ENCODE results near the gene FLYWCH1. TPM values are rescaled to one million over a fixed set of nuclear protein-coding genes. Genes with fewer than 3 reads are reported as not detected.

Gene FLYWCH1
- total RNA-seq, 4 donors from 2014 or later: 33.8 to 61.6 (median 46.8) TPM

- Histone ChIP-seq H3K27me3 (no peaks in the 10 kb centered on the region), H3K27ac (replicated peaks in 1 of 4) (peak overlapping the region; percentile 94 to 99 (median 98)), H3K4me1 (peaks cover 8 to 20% (median 17%) of the 10 kb centered on the region in 4 donors), H3K36me3 (peaks cover 0 to 9% (median 0%) of the 10 kb centered on the region in 4 donors), H3K9me3 (no peaks in the 10 kb centered on the region), H3K4me3 (peak overlapping the region; percentile 75 to 98 (median 92))
- no peak for TF ChIP-seq POLR2AphosphoS5 (IDR thresholded peaks at IDR 0.05)
- TF ChIP-seq EP300 (IDR thresholded peaks at IDR 0.05): no peak
- TF ChIP-seq POLR2A (IDR thresholded peaks at IDR 0.05; ENCODE audit: low read depth): no peak
- TF ChIP-seq CTCF (IDR thresholded peaks at IDR 0.05): no peak
- DNase-seq (ENCODE audit: extremely low spot score): no peak
- WGBS: 73% methylated on average over 18 of the region's 18 CpGs
- intact Hi-C loops (cut with DNase I): no loop called here
These were observed 27.7 kb upstream of the FLYWCH1 start for GRCh38 chr16:2884041-2884451.

- WGBS: 91% methylated on average over 31 of the region's 31 CpGs
- Histone ChIP-seq H3K4me3 (no peak overlapping the region), H3K27ac (replicated peaks in 1 of 4) (no peak overlapping the region), H3K9me3 (no peaks in the 10 kb centered on the region), H3K36me3 (peaks cover 7 to 44% (median 30%) of the 10 kb centered on the region in 4 donors), H3K4me1 (peaks cover 0 to 16% (median 10%) of the 10 kb centered on the region in 4 donors), H3K27me3 (no peaks in the 10 kb centered on the region)
- intact Hi-C loops (cut with DNase I): no loop called here
- TF ChIP-seq POLR2A (IDR thresholded peaks at IDR 0.05; ENCODE audit: low read depth) (no peak), EP300 (IDR thresholded peaks at IDR 0.05) (no peak), POLR2AphosphoS5 (IDR thresholded peaks at IDR 0.05) (no peak), CTCF (IDR thresholded peaks at IDR 0.05) (no peak)
- no peak for DNase-seq (ENCODE audit: extremely low spot score)
These were observed 17.5 kb upstream of the FLYWCH1 start for GRCh38 chr16:2894231-2894630.

- Histone ChIP-seq H3K27me3 (no peaks in the 10 kb centered on the region), H3K4me3 (no peak overlapping the region), H3K27ac (replicated peaks in 1 of 4) (no peak overlapping the region), H3K4me1 (peaks cover 0 to 9% (median 6%) of the 10 kb centered on the region in 4 donors), H3K36me3 (peaks cover 7 to 58% (median 41%) of the 10 kb centered on the region in 4 donors), H3K9me3 (no peaks in the 10 kb centered on the region)
- DNase-seq (ENCODE audit: extremely low spot score): no peak
- TF ChIP-seq EP300 (IDR thresholded peaks at IDR 0.05) (no peak), POLR2AphosphoS5 (IDR thresholded peaks at IDR 0.05) (no peak), POLR2A (IDR thresholded peaks at IDR 0.05; ENCODE audit: low read depth) (no peak), CTCF (IDR thresholded peaks at IDR 0.05) (no peak)
- 81% methylated on average over 3 of the region's 4 CpGs for WGBS
- intact Hi-C loops (cut with DNase I): no loop called here
These were observed 15.9 kb upstream of the FLYWCH1 start for GRCh38 chr16:2895813-2896212.

- TF ChIP-seq POLR2AphosphoS5 (IDR thresholded peaks at IDR 0.05): no peak
- no peak for TF ChIP-seq POLR2A (IDR thresholded peaks at IDR 0.05; ENCODE audit: low read depth)
- TF ChIP-seq CTCF (IDR thresholded peaks at IDR 0.05): no peak
- TF ChIP-seq EP300 (IDR thresholded peaks at IDR 0.05): no peak
- peaks cover 0 to 2% (median under 1%) of the 10 kb centered on the region in 4 donors for H3K4me1 ChIP-seq
- H3K27ac ChIP-seq (replicated peaks in 1 of 4): no peak overlapping the region
- H3K4me3 ChIP-seq: no peak overlapping the region
- intact Hi-C loops (cut with DNase I): no loop called here
- H3K27me3 ChIP-seq: no peaks in the 10 kb centered on the region
- no peaks in the 10 kb centered on the region for H3K9me3 ChIP-seq
- WGBS: 92% methylated on average over 7 of the region's 19 CpGs
- DNase-seq (ENCODE audit: extremely low spot score): no peak
- peaks cover 7 to 64% (median 42%) of the 10 kb centered on the region in 4 donors for H3K36me3 ChIP-seq
These were observed 15.2 kb upstream of the FLYWCH1 start for GRCh38 chr16:2896480-2897010.

GRCh38 chr16:2897110-2897509, 14.6 kb upstream of the FLYWCH1 start:
- Histone ChIP-seq H3K27ac (replicated peaks in 1 of 4) (no peak overlapping the region), H3K9me3 (no peaks in the 10 kb centered on the region), H3K36me3 (peaks cover 7 to 64% (median 42%) of the 10 kb centered on the region in 4 donors), H3K4me3 (no peak overlapping the region), H3K4me1 (no peaks in the 10 kb centered on the region), H3K27me3 (no peaks in the 10 kb centered on the region)
- DNase-seq (ENCODE audit: extremely low spot score): no peak
- TF ChIP-seq POLR2AphosphoS5 (IDR thresholded peaks at IDR 0.05): no peak
- no peak for TF ChIP-seq CTCF (IDR thresholded peaks at IDR 0.05)
- TF ChIP-seq EP300 (IDR thresholded peaks at IDR 0.05): no peak
- TF ChIP-seq POLR2A (IDR thresholded peaks at IDR 0.05; ENCODE audit: low read depth): no peak
- 83% methylated on average over 2 of the region's 7 CpGs for WGBS
- intact Hi-C loops (cut with DNase I): no loop called here
